HepG2 (cell line): ENCODE results near the gene OSBPL3. TPM values are rescaled to one million over a fixed set of nuclear protein-coding genes. Genes with fewer than 3 reads are reported as not detected.

Experiments used
- ATAC-seq: fragments of 200-7000 bp; cut with Tn5 transposase; 3 replicates; pipeline ENCODE4 v1.9.1; 2020; ENCODE audit warnings: mild to moderate bottlenecking, moderate library complexity
- BruUV-seq: library from RNA; stranded (reverse); fragments of 400-500 nt; replicated peaks from 2 replicates; lab custom pipeline; 2021; lab: Mats Ljungman, UMichigan
- CTCF ChIA-PET: fragments of 300-600 bp; formaldehyde crosslinking; extraction: SDS; loops from one replicate; lab custom pipeline; 2021; ENCODE audit warnings: low total read pairs, inconsistent platforms, low intra/inter-chr PET ratio; lab: Yijun Ruan, JAX
- POLR2A ChIA-PET: fragments of 350-600 bp; sonication (Branson Sonifier 250); formaldehyde crosslinking; loops from one replicate; lab custom pipeline; 2020; ENCODE audit warnings: antibody characterized with exemption, inconsistent platforms; lab: Yijun Ruan, JAX
- DNase-seq: peaks from one replicate; pipeline ENCODE4 v3.0.0-alpha.2; 2015; ENCODE audit warnings: low spot score
- FAIRE-seq: peaks from 3 replicates; lab custom pipeline; 2011; peaks lifted over from hg19 to GRCh38; lab: Jason Lieb, UNC
- H2AFZ ChIP-seq: one replicate; pipeline ENCODE4 v1.6.1; 2011; ENCODE audit warnings: low read length, inconsistent platforms
- H3K27ac ChIP-seq: fragments of 300-600 bp; 3 replicates; pipeline ENCODE4 v1.8.0; 2011; ENCODE audit warnings: mixed run types, mild to moderate bottlenecking, mixed read lengths, low read length, inconsistent platforms; ENCODE audit not compliant: insufficient read depth; ENCODE audit errors: extremely low read length
- H3K27me3 ChIP-seq, 2 experiments: fragments of 200-600 bp in 1 of 2; 2 replicates in 1 of 2; 3 replicates in 1 of 2; pipeline versions ENCODE4 v1.6.0 to v1.8.0; 2011; ENCODE audit warnings: low read length in 2 of 2, mild to moderate bottlenecking in 2 of 2, moderate library complexity in 2 of 2, inconsistent platforms in 1 of 2; ENCODE audit not compliant: insufficient read depth in 2 of 2, control insufficient read depth in 1 of 2
- H3K36me3 ChIP-seq, 2 experiments: fragments of 200-600 bp in 1 of 2; replicated peaks in 1 of 2; 2 replicates in 1 of 2; 3 replicates in 1 of 2; pipeline versions ENCODE4 v1.5.1 to v1.8.0; 2011; ENCODE audit warnings: low read length in 2 of 2, inconsistent platforms in 1 of 2; ENCODE audit not compliant: insufficient read depth in 2 of 2, control insufficient read depth in 1 of 2
- H3K4me1 ChIP-seq: 2 replicates; pipeline ENCODE4 v1.5.1; 2012; ENCODE audit warnings: low read length, inconsistent platforms; ENCODE audit not compliant: insufficient read depth
- H3K4me2 ChIP-seq: 2 replicates; pipeline ENCODE4 v1.6.0; 2011; ENCODE audit warnings: low read depth, low read length, inconsistent platforms
- H3K4me3 ChIP-seq, 3 experiments: fragments of 200-600 bp in 1 of 3; sonication (generic), shearing (Covaris generic) in 1 of 3; replicated peaks in 1 of 3; 2 replicates each; pipeline ENCODE4 v1.5.1; 2011 to 2016; ENCODE audit warnings: low read length in 3 of 3, inconsistent platforms in 2 of 3, low read depth in 2 of 3, mild to moderate bottlenecking in 2 of 3, control low read depth in 1 of 3, mixed read lengths in 1 of 3; ENCODE audit not compliant: insufficient read depth in 1 of 3
- H3K79me2 ChIP-seq: one replicate; pipeline ENCODE4 v1.6.1; 2011; ENCODE audit warnings: low read length, inconsistent platforms; ENCODE audit not compliant: insufficient read depth
- H3K9ac ChIP-seq: 2 replicates; pipeline ENCODE4 v1.6.0; 2011; ENCODE audit warnings: mild to moderate bottlenecking, low read depth, low read length, inconsistent platforms; ENCODE audit not compliant: insufficient read depth
- H3K9me3 ChIP-seq: 2 replicates; pipeline ENCODE4 v1.5.1; 2012; ENCODE audit warnings: mild to moderate bottlenecking, low read length
- H4K20me1 ChIP-seq: 2 replicates; pipeline ENCODE4 v1.6.0; 2011; ENCODE audit warnings: inconsistent platforms, mild to moderate bottlenecking, low read length, moderate library complexity; ENCODE audit not compliant: insufficient read depth
- CCAR2 ChIP-seq: fragments of 200-400 bp; formaldehyde crosslinking; optimal IDR thresholded peaks from 2 replicates; pipeline ENCODE3; 2018; ENCODE audit warnings: low read depth, mild to moderate bottlenecking, low read length, moderate library complexity
- FOXA3 ChIP-seq: IDR thresholded peaks from 2 replicates; pipeline ENCODE4 v1.6.1; 2016; ENCODE audit warnings: missing genetic modification reagents, missing compliant biosample characterization
- NFYC ChIP-seq: IDR thresholded peaks from 2 replicates; pipeline ENCODE4 v1.6.1; 2016; ENCODE audit warnings: missing genetic modification reagents, missing compliant biosample characterization
- PHF8 ChIP-seq: sonication (generic); formaldehyde crosslinking; IDR thresholded peaks from 2 replicates; pipeline ENCODE4 v1.5.0; 2020; ENCODE audit warnings: missing genetic modification reagents
- POLR2AphosphoS5 ChIP-seq: IDR thresholded peaks from 2 replicates; pipeline ENCODE4 v1.6.1; 2012; ENCODE audit warnings: low read depth, low read length
- REXO4 ChIP-seq: sonication (generic); formaldehyde crosslinking; IDR thresholded peaks from 2 replicates; pipeline ENCODE4 v1.8.0; 2022; ENCODE audit warnings: missing genetic modification reagents, mild to moderate bottlenecking, borderline replicate concordance
- RFX1 ChIP-seq: fragments of 450-650 bp; IDR thresholded peaks from 2 replicates; pipeline ENCODE4 v1.6.1; 2017
- RXRA ChIP-seq: sonication (generic); formaldehyde crosslinking; IDR thresholded peaks from 2 replicates; pipeline ENCODE4 v1.5.1; 2020; ENCODE audit warnings: missing genetic modification reagents
- TRIM24 ChIP-seq: sonication (generic); formaldehyde crosslinking; IDR thresholded peaks from 2 replicates; pipeline ENCODE4 v1.8.0; 2022; ENCODE audit warnings: mild to moderate bottlenecking, missing genetic modification reagents
- ZIK1 ChIP-seq: sonication (generic); formaldehyde crosslinking; IDR thresholded peaks from 2 replicates; pipeline ENCODE4 v1.5.0; 2020; ENCODE audit warnings: mild to moderate bottlenecking, low read depth, missing genetic modification reagents, borderline replicate concordance
- ZNF101 ChIP-seq: sonication (generic); formaldehyde crosslinking; IDR thresholded peaks from 2 replicates; pipeline ENCODE4 v1.4.0; 2020; ENCODE audit warnings: mild to moderate bottlenecking, low read depth, missing genetic modification reagents, borderline replicate concordance
- ZNF552 ChIP-seq: sonication (generic); formaldehyde crosslinking; IDR thresholded peaks from 2 replicates; pipeline ENCODE4 v1.9.0; 2022; ENCODE audit warnings: missing genetic modification reagents, mild to moderate bottlenecking, borderline replicate concordance
- ZSCAN12 ChIP-seq: sonication (generic); formaldehyde crosslinking; IDR thresholded peaks from 2 replicates; pipeline ENCODE4 v1.9.0; 2021; ENCODE audit warnings: mild to moderate bottlenecking, missing genetic modification reagents
- ZZZ3 ChIP-seq: sonication (generic); formaldehyde crosslinking; IDR thresholded peaks from 2 replicates; pipeline ENCODE4 v1.4.0; 2020; ENCODE audit warnings: missing genetic modification reagents, mild to moderate bottlenecking, borderline replicate concordance
- WGBS: methylation state at CpG from one replicate; pipeline ENCODE4 v1.1.6; 2017; ENCODE audit warnings: low lambda C conversion rate; 5-methylcytosine and 5-hydroxymethylcytosine counted together
- in situ Hi-C: cut with HindIII; loops from 2 replicates; pipeline ENCODE4 v1.10.0; 2017; ENCODE audit warnings: low pct_unique_long_range_greater_than_20kb; ENCODE audit not compliant: extremely low pct_ligation_motif_present
- intact Hi-C: fragments of 100-400 bp; cut with micrococcal nuclease; formaldehyde crosslinking; loops from one replicate; pipeline ENCODE4 v1.10.0; 2022; ENCODE audit not compliant: unreplicated experiment
- polyA plus RNA-seq, 8 experiments: library from polyadenylated mRNA; depleted of rRNA in 3 of 8; stranded (reverse) in 7 of 8; unstranded in 1 of 8; fragments of >200 nt; fragmentation: Illumina TruSeq in 4 of 8; extraction: Trizol in 4 of 8; gene quantifications; 2 replicates each; pipeline versions ENCODE4 v1.2.1 to v1.2.3, GENCODE V29; 2011 to 2016; ENCODE audit warnings: low read depth in 4 of 8, missing spikeins in 1 of 8, mixed read lengths in 1 of 8; ENCODE audit not compliant: insufficient read depth in 1 of 8
- total RNA-seq, 5 experiments: library from RNA; depleted of rRNA; stranded (reverse); fragments of >200 nt; fragmentation: Illumina TruSeq; extraction: Trizol; gene quantifications; 2 replicates each; pipeline ENCODE4 v1.2.3, GENCODE V29; 2016; ENCODE audit warnings: low read depth in 1 of 5
- TF ChIP-seq, protein P1 (sequence below): sonication (generic); formaldehyde crosslinking; IDR thresholded peaks from 2 replicates; pipeline ENCODE4 v1.4.0; 2020; ENCODE audit warnings: mild to moderate bottlenecking, missing genetic modification reagents
- TF ChIP-seq, protein P2 (sequence below): sonication (generic); formaldehyde crosslinking; IDR thresholded peaks from 2 replicates; pipeline ENCODE4 v1.8.0; 2022; ENCODE audit warnings: mild to moderate bottlenecking, missing genetic modification reagents; ENCODE audit not compliant: insufficient replicate concordance

Gene OSBPL3
- total and polyA plus RNA-seq, 2 of the 13 experiments (the other 11 are each of a cell fraction or from before 2014, with no cell fraction given) = 8.8 to 28.9 TPM

DNA sequence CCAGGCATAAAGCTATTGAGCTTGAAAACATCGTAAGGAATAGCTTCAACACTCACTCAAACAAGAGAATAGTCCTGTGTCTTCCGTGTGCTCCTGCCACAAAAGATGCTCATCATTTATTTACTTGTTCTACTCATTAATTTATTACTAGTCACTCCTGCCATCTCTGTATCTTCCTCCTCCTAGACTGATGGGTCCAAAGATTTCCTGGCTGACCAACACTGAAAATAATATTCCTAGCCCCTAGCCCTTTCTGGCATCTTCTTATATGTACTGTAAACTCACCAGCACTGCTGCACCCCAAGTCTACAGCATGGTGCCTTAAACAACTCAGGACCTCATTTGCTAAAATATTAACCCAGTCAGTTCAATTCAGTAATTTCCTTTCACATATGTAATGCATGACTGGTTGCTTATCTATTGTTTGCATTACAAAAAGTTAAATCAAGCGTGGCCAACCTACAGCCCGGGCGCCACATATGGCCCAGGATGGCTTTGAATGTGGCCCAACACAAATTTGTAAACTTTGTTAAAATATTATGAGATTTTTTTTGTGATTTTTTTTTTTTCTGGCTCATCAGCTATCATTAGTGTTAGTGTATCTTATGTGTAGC, 136.1 kb downstream of the OSBPL3 start:
- H3K27ac ChIP-seq = no peak overlapping the region
- intact Hi-C loops (loop anchor here (2.0 kb wide), 1 partner anchor 17 kb away; no protein-coding TSS in a partner anchor), in situ Hi-C loops (no loop called here)
- no peaks in the 10 kb centered on the region for H3K79me2 ChIP-seq
- ATAC-seq (no peak), DNase-seq (no peak), FAIRE-seq (no peak)
- ChIA-PET CTCF (no interaction called here), POLR2A (no interaction called here)
- no peaks in the 10 kb centered on the region for H3K9me3 ChIP-seq
- no peaks in the 10 kb centered on the region for H3K27me3 ChIP-seq
- H3K9ac ChIP-seq = no peak overlapping the region
- WGBS = over 99% methylated on average over 5 of the region's 5 CpGs
- no peak overlapping the region for H2AFZ ChIP-seq
- peaks cover 1 to 16% of the 10 kb centered on the region in 2 experiments; a peak in 3 of 5 replicates for H3K36me3 ChIP-seq
- no peak overlapping the region for H3K4me2 ChIP-seq
- H4K20me1 ChIP-seq = no peaks in the 10 kb centered on the region; the same call in 1 of the 2 replicates
- no TSS peak for BruUV-seq
- peaks cover 32% of the 10 kb centered on the region for H3K4me1 ChIP-seq
- H3K4me3 ChIP-seq = no peak overlapping the region
- no peak for TF ChIP-seq FOXA3 (CRISPR knock-in tag)
- TF ChIP-seq ZZZ3 (CRISPR knock-in tag) = no peak
- no peak for TF ChIP-seq CCAR2
- TF ChIP-seq REXO4 (CRISPR knock-in tag) = no peak
- TF ChIP-seq, protein P1, sequence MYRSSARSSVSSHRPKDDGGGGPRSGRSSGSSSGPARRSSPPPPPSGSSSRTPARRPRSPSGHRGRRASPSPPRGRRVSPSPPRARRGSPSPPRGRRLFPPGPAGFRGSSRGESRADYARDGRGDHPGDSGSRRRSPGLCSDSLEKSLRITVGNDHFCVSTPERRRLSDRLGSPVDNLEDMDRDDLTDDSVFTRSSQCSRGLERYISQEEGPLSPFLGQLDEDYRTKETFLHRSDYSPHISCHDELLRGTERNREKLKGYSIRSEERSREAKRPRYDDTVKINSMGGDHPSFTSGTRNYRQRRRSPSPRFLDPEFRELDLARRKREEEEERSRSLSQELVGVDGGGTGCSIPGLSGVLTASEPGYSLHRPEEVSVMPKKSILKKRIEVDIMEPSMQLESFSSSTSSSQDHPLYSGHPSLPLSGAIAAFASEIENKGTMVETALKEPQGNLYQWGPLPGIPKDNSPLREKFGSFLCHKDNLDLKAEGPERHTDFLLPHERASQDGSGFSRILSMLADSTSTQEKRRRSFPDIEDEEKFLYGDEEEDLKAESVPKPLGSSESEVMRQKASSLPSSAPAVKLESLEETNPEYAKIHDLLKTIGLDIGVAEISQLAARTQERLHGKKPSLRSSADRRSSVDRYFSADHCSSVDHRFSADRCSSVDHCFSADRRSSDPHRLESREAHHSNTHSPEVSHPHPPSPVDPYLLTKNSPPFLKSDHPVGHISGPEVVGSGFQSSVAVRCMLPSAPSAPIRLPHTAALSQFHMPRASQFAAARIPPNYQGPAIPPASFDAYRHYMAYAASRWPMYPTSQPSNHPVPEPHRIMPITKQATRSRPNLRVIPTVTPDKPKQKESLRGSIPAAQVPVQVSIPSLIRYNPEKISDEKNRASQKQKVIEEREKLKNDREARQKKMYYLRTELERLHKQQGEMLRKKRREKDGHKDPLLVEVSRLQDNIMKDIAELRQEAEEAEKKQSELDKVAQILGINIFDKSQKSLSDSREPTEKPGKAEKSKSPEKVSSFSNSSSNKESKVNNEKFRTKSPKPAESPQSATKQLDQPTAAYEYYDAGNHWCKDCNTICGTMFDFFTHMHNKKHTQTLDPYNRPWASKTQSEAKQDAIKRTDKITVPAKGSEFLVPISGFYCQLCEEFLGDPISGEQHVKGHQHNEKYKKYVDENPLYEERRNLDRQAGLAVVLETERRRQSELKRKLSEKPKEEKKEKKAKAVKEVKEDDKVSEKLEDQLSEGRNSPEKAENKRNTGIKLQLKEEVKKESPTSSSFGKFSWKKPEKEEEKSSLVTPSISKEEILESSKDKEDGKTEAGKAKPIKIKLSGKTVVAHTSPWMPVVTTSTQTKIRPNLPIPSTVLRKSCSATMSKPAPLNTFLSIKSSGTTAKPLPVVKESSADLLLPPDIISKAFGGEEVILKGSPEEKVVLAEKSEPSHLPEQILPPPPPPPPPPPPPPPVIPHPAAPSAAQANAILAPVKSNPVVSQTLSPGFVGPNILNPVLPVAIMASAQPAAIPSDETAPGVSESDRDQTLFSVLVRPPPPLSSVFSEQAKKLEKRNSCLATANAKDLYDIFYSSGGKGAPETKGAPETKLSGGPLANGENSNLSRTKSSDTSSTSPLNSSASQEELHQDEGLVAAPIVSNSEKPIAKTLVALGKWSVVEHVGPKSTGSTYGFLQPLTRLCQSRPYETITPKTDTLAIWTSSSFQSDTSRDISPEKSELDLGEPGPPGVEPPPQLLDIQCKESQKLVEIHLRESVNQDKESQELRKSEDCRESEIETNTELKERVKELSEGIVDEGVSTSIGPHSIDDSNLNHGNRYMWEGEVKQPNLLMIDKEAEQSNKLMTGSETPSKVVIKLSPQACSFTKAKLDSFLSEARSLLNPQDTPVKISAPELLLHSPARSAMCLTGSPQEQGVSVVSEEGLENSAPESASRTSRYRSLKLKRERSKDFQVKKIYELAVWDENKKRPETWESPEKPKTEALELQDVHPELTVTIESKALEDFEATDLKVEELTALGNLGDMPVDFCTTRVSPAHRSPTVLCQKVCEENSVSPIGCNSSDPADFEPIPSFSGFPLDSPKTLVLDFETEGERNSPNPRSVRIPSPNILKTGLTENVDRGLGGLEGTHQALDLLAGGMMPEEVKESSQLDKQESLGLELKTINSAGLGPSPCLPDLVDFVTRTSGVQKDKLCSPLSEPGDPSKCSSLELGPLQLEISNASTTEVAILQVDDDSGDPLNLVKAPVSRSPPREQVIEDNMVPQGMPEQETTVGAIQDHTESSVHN = no peak
- no peak for TF ChIP-seq ZNF552 (CRISPR knock-in tag)
- TF ChIP-seq, protein P2, sequence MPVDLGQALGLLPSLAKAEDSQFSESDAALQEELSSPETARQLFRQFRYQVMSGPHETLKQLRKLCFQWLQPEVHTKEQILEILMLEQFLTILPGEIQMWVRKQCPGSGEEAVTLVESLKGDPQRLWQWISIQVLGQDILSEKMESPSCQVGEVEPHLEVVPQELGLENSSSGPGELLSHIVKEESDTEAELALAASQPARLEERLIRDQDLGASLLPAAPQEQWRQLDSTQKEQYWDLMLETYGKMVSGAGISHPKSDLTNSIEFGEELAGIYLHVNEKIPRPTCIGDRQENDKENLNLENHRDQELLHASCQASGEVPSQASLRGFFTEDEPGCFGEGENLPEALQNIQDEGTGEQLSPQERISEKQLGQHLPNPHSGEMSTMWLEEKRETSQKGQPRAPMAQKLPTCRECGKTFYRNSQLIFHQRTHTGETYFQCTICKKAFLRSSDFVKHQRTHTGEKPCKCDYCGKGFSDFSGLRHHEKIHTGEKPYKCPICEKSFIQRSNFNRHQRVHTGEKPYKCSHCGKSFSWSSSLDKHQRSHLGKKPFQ (CRISPR knock-in tag) = no peak
- TF ChIP-seq NFYC (CRISPR knock-in tag) = no peak
- TF ChIP-seq ZNF101 (CRISPR knock-in tag) = no peak
- no peak for TF ChIP-seq ZSCAN12 (CRISPR knock-in tag)
- TF ChIP-seq RXRA = no peak
- TF ChIP-seq ZIK1 (CRISPR knock-in tag) = no peak
- no peak for TF ChIP-seq POLR2AphosphoS5
- TF ChIP-seq PHF8 = no peak
- TF ChIP-seq TRIM24 (CRISPR knock-in tag) = no peak
- no peak for TF ChIP-seq RFX1
